ENCODE measurements around the gene FAM107B.

FAM107B gene

GRCh38 chr10:14478604-14479003, 296.1 kb downstream of the FAM107B start:
- DNase-seq, result no peak

GRCh38 chr10:14478201-14478600, 296.5 kb downstream of the FAM107B start:
- DNase-seq, result no peak

- no peak for DNase-seq
These were observed 297.3 kb downstream of the FAM107B start for GRCh38 chr10:14477408-14477710.

- no peak for DNase-seq
These were observed 297.9 kb downstream of the FAM107B start for GRCh38 chr10:14476641-14477407.

- DNase-seq, result no peak
These were observed 298.7 kb downstream of the FAM107B start for GRCh38 chr10:14476006-14476405.

- DNase-seq, result no peak
These were observed 300.0 kb downstream of the FAM107B start for GRCh38 chr10:14474656-14475055.

GRCh38 chr10:14470920-14471319, 303.8 kb downstream of the FAM107B start:
- DNase-seq, result no peak

- no peak for DNase-seq
These were observed 306.0 kb downstream of the FAM107B start for GRCh38 chr10:14468726-14469125.
